ENCODE data around the gene REC114.
"Not testable (repeated sequence)": the region's sequence is repeated elsewhere in the genome, so short reads cannot be mapped to it uniquely, and the experiment has no call there.

Gene REC114

DNA sequence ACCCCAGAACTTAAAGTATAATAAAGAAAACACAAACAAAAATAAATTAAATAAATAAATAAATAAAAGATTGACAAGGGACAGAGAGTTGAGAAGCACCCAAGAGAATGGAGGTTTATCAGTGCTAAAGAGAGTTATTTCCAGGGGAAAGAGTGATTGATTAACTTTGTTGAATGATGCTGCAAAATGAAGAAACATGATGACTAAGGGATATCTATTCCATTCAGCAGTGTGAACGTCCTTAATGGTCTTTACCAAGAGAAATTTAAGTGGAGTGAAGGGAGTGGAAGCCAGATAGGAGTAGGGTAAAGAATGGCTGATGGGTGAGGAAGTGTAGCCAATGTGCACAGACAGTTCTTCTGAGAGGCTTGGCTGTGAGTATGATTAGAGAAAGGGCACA is 11.1 kb downstream of the REC114 start:
- no peak for DNase-seq

DNA sequence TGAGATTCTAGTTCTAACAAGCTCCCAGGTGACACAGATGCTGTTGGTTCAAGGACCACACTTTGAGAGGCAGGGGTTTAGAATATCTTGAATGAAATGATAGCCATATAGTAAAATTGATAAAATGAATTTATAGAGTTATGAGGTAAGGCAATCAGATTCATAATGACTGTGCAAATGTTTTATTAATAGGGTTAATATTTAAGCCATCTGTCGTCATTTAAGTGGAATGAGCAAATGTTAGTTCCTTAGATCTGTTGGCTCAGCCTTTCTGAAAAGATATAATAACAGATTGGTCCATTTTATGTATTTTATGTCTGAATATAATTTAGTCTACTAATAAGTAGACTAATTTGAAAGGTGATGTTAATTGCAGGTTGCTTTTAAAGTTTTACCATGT is 12.9 kb downstream of the REC114 start:
- intact Hi-C loops (cut with DNase I): no loop called here
- DNase-seq: no peak

More for the DNA sequence above, 11.1 kb downstream of the REC114 start:
- intact Hi-C loops (cut with DNase I): no loop called here

DNA sequence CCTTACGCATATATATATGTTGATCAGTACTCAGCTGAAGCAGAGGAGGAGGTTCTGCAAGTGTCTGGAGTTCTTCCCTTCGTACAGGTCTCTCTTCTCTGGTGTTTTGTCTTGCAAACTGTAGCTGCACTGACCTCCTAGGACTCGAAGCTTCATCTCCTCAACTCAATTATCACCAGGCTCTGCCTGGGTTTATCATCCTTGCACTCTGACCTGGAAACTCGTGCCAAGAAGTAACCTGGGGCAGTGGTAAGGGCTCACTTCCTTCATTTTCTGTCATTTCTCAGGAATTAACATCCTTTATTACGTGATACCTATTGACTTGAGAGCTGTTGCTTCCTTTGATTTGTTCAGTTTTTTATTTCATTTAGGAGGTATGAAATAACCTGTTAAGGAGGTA is 14.4 kb downstream of the REC114 start:
- no peak for DNase-seq
- intact Hi-C loops (cut with DNase I): no loop called here

DNA sequence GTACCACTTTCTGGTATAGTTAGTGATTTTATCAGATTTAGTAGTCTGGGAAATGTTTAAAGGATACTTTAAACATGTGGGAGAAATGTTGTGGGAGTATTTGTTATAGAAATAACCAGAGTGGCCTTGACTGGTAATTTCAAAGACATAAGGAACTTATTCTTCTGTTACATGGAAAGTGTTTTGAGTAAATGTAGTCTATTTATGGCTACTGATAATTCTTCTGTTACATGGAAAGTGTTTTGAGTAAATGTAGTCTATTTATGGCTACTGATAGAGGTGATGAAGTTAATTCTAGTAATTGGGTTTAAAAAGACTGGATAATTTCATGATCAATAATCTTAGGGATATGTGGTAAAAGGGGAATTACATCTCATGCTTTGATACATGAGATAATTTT is 17.7 kb downstream of the REC114 start:
- intact Hi-C loops (cut with DNase I): no loop called here
- DNase-seq: no peak

DNA sequence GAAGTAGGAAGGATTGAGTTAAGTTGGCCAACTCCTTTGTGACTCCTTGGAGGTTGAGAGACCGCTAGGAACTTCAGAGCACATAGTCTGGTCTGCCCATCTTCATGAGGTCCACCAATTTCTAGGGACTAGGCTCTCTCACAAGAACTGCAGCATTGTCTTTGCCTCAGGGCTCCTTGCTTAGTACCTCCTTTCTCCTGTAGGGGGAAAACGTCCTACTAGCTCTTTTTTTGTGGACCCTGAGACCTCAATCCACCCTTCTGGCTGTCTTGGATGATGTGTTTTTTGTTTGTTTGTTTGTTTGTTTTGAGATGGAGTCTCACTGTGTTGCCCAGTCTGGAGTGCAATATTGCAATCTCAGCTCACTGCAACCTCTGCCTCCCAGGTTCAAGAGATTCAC is 21.6 kb downstream of the REC114 start:
- DNase-seq: no peak
- intact Hi-C loops (cut with DNase I): no loop called here

DNA sequence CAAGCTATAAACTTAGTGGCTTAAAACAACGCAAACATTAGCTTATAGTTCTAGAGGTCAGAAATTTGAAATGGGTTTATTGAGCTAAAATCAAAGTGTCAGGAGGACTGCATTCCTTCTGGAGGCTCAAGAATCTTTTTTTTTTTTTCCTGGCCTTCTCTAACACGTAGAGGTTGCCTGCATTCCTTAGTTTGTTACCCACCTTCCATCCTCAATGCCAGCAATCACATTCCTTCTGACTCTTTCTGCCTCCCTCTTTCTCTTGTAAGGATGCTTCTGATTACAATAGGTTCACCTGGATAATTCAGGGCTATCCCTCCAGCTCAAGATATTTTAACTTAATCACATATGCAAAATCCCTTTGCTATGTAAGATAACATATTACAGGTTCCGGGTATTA is 24.8 kb downstream of the REC114 start:
- intact Hi-C loops (cut with DNase I): no loop called here
- no peak for DNase-seq

DNA sequence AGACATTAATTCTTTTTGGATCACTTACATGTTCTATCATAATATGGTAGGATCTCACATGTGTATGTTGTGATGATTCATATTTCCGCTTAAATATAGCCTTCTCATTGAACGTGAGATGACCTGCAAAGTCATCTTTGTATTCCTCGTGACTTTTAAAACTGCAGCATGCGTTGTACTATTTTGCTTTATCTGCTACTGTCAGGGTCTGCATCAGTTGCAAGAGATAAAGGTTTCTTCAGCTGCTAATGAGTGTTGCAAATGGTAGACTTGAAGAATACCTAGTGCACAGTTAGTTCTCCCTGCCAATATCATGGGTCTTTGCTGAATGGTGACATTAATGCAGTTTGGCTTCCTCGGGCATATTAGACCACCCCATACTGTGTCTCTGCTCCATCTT is 31.8 kb downstream of the REC114 start:
- no peak for DNase-seq

DNA sequence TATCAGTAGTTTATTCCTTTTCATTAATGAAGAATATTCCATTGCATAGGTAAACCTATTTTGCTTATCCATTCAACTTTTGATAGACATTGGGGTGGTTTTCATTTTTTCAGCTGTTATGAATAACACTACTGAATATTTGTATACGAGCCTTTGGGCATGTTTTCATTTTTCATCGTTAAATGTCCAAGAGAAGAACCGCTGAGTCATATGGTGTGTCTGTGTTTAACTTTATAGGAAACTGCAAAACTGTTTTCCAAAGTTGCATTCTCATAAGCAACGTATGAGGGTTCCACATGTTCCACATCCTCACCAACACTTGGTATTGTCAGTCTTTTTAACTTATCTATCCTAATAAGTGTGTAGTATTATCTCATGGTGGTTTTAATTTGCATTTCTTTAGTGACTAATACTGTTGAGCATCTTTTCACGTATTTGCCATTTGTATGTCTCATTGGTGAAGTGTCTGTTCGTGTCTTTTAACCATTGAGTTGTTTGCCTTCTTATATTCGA is 33.8 kb downstream of the REC114 start:
- intact Hi-C loops (cut with DNase I): no loop called here
- DNase-seq: no peak

More for the DNA sequence above, 31.8 kb downstream of the REC114 start:
- intact Hi-C loops (cut with DNase I): no loop called here

DNA sequence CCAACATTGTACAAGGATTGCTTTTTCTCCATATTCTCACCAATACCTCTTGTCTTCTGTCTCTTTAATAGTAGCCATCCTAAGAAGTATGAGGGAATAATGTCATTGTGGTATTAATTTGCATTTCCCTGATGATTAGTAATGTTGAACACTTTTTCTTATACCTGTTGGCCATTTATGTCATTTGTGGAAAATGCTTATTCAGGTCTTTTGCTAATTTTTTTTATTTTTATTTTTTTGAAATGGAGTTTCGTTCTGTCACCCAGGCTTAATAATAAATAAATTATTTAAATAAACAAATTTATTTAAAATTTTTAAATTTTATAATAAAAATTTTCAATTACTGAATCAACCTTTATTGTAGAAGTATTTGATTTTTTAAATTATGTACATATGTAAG is 37.1 kb downstream of the REC114 start:
- intact Hi-C loops (cut with DNase I): no loop called here
- DNase-seq: no peak

DNA sequence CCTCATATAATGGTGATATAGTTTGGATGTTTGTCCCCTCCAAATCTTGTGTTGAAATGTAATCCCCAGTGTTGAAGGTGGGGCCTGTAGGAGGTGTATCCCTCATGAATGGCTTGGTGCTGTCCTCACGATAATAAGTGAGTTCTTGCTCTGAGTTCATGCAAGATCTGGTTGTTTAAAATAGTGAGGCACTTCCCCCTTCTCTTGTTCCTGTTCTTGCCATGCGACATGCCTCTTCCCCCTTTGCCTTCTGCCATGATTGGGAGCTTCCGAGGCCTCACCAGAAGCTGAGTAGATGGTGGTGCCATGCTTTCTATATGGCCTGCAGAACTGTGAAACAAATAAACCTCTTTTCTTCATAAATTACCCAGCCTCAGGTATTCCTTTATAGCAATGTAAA is 39.2 kb downstream of the REC114 start:
- DNase-seq: no peak
- intact Hi-C loops (cut with DNase I): no loop called here

DNA sequence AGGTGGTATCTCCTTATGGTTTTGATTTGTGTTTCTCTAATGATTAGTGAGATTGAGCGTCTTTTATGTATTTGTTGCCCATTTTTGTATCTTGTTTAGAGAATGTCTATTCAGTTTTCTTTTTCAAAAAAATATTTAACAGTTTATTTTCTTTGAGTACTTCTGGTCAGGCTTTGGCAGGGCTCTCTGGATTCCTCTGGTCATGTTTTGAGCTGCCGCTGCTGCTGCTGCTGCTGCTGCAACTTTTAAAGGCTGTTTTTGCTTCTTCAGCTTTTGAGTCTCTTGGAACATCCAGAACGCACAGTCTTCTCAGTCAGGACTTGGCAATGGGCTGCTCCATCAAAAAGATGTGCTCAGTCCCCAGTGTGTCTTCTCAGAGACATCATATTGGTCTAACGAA is 40.1 kb downstream of the REC114 start:
- intact Hi-C loops (cut with DNase I): no loop called here

DNA sequence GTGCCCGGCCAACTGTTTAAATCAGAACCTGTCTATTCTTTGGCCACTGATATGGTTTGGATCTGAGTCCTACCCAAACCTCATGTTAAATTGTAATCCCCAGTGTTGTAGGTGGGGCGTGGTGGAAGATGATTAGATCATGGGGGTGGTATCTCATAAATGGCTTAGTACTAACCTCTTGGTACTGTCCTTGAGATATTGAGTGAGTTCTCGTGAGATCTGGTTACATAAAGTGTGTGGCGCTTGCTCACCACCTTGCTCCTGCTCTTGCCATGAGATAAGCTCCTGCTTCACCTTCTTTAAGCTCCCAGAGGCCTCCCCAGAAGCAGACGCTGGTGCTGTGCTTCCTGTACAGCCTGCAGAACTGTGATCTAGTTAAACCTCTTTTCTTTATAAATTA is 42.4 kb downstream of the REC114 start:
- DNase-seq: no peak
- intact Hi-C loops (cut with DNase I): no loop called here

More for the DNA sequence above, 40.1 kb downstream of the REC114 start:
- DNase-seq: no peak

DNA sequence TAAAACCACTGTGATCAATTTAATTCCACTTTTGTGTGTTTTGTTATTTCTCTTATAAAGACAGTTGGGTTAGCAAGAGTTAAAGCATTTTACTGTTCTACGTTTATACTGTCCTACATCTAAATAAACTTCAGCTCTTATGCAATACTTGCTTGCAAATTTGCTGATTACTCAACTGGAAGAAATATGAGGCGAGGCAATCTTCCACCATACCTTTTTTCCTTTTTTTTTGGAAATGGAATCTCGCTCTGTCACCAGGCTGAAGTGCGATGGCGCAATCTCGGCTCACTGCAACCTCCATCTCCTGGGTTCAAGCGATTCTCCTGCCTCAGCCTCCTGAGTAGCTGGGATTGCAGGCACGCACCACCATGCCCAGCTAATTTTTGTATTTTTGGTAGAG is 42.9 kb downstream of the REC114 start:
- intact Hi-C loops (cut with DNase I); DNase-seq: not testable (repeated sequence)

DNA sequence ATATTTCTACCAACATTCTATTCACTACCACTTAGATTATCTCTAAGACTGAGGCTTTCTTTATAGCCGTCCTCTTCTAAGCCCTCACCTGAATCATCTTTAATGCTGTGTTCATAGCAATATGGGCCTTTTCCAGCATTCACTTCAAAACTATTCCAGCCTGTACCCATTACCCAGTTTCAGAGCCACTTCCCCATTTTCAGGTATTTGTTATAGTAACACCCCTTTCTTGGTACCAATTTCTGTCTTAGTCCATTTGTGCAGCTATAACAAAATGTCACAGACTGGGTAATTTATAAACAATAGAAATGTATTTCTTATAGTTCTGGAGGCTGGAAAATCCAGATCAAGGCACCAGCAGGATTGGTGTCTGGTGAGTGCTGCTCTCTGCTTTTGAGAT is 45.7 kb downstream of the REC114 start:
- intact Hi-C loops (cut with DNase I): no loop called here
- no peak for DNase-seq

DNA sequence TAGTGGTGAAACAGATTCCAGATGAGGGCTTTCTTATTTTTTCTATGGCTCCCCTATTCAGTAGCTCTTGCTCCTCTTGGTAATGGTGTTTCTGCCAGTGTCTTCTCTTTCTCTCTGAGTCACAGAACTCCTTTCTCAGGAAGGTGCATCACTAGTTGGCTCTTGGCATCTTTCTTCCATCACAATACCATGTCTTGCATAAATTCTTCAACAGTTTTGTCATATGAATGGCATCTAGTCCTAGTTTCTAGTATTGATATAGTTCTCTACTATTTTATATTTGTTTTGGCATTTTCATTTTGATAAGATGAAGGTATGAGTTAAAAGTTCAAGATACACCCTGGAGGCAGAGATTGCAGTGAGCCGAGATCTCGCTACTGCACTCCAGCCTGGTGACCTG is 51.0 kb downstream of the REC114 start:
- intact Hi-C loops (cut with DNase I): no loop called here

DNA sequence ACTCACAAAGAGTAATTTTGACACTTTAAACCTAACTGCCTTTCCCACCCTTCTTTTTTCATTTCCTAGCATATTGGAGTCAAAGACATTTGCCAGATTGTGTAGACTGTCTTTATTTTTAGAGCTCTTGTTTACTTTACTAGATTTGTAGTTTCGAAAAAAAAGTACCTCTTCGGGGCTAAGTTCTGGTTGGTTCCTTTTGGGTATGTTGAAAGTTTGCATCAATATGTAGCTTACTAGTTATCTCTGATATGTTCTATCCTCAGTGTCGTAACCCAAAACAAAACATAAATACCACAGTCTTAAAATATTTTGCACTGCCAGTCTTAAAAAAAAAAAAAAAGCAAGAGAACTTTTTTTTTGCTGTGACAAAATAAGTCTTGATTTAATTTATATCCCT is 52.2 kb downstream of the REC114 start:
- intact Hi-C loops (cut with DNase I): no loop called here
- no peak for DNase-seq

More for the DNA sequence above, 51.0 kb downstream of the REC114 start:
- no peak for DNase-seq

DNA sequence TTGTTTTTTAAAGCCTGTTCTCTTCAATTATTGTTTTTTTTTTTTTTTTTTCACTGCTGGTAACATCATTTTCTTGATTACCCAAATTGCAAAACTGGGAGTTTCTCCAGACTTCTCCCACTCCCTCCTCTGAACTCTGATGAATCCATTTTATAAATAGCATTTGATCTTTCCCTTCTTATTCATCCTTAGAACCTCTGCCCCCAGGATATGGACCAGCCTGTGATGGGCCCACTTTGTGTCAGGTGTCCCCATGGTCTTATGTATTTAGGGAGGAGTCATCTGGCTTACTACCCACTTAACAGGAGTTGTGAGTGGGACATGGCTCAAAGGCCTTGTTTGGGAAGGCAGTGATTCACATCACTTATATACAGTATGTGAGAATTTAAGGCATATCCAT is 57.7 kb downstream of the REC114 start:
- DNase-seq: no peak
- intact Hi-C loops (cut with DNase I): no loop called here

DNA sequence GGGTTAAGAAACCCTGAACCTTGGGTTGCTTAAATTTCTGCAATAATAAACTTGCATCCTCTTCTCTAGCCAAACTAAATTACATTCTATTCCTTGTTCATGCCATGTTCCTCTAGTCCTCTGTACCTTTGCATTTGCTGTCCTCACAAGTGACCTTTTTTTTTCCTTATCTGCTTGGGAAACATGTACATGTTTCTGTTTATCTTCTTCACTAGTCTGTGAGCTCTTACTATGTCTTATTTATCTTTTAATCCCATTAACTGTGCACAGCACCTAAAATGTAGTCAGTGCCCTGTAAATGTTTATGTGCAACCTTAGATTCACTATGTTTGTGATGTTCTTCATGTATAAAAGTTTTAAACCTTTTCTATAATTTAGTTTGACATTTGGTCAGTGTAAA is 61.9 kb downstream of the REC114 start:
- intact Hi-C loops (cut with DNase I): no loop called here
- DNase-seq: no peak

DNA sequence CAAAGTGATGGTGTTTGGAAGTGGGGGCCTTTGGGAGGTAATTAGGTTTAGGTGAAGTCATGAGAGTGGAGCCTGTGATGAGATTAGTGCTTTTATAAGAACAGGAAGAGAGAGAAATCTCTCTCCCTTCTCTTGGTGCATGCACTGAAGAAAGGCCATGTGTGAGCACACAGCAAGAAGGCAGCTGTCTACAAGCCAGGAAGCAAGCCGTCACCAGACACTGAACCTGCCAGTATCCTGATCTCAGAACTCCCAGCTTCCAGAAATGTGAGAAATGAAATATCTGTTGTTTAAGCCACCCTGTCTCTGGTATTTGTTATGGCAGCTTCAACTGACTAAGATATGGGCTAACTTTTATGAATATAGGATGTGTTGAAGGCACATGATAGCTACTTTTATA is 72.6 kb downstream of the REC114 start:
- no peak for DNase-seq
- intact Hi-C loops (cut with DNase I): no loop called here

DNA sequence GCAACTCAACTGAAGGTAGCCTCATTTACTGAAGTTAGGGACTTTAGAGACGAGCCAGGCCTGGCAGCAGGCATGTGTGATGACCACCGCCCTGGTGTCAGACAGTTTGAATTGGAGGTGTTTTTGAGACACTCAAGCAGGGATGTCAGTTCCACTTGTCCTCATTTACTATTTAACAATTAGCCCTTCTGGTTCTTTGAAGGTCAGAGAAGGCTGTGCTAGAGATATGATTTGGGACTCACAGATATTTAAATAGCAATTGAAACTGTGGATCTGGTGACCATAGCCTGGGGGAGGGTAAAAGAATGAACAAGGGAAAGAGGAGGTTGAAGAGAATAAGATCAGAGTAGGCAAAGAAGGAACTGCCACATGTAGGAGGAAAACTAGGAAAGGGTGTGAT is 74.6 kb downstream of the REC114 start:
- DNase-seq: no peak
- intact Hi-C loops (cut with DNase I): no loop called here

DNA sequence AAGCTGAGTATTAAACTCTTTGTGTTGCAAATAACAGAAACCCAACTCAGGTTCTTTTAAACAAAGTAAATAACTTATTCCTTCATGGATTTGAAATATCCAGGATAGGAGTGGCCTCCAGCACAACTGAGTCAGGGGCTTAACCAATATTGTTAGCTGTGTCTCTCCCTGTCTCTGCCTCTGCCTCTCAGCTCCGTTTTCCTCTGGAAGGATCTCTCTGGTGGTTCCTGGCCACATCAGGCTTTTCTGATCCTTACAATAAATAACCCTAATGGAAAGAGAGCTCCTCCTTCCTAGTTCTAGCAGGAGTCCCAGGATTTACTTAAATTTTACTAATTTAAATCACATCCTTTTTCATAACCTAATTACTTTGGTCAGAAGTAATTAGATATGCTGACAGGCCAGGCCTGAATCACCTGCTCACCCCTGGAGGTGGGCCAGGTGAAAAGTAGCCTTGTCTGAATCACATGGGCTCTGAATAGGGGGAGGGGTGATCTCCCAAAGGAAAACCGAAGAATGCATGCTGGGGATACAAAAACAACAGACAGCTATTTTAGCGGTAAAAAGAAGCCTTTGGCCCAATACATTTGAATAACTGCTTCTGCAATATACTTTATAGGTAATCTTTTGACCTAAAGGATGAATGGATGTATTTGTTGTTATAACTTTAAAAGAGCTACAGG is 75.4 kb downstream of the REC114 start:
- intact Hi-C loops (cut with DNase I): no loop called here

DNA sequence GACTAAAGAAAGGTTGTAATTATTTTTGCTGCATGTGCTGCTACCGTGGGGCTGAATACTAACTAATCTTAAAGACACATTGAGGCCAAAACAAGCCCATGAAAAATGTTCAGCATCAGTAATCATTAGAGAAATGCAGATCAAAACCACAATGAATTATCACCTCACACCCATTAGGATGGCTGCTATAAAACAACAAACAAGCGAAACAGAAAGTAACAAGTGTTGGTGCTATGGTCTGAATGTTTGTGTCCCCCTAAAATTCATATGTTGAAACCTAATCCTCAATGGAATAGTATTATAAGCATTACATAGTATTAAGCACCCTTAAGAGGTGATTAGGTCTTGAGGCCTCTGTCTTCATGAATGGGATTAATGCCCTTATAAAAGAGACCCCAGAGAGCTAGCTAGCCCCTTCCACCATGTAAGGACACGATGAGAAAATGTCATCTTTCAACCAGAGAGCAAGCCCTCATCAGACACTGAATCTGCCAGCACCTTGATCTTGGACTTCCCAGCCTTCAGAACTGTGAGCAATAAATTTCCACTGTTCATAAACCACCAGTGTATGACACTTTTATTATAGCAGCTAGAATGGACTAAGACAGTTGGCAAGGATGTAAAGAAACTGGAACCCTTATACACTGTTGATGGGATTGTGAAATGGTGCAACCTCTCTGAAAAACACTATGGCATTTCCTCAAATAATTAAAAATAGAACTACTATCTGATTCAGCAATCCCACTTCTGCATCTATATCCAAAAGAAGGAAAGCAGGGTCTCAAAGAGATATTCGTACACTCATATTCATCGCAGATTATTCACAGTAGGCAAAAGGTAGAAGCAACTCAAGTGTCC is 76.1 kb downstream of the REC114 start:
- intact Hi-C loops (cut with DNase I): no loop called here
- DNase-seq: no peak

More for the DNA sequence above, 75.4 kb downstream of the REC114 start:
- DNase-seq: no peak

Data from posterior cingulate gyrus (tissue), 11 donors.